K562 (cell line): Measurements from ENCODE around the gene FAM180B. TPM values are rescaled to one million over a fixed set of nuclear protein-coding genes. Genes with fewer than 3 reads are reported as not detected.
A peak's percentile ranks its signal among the peaks of the same experiment; 100 is the strongest.

Experiments used
- BCOR ChIP-seq: fragments of 450-650 bp; IDR thresholded peaks from 2 replicates; pipeline ENCODE4 v1.6.1; 2016
- BRD4 ChIP-seq: fragments of 200-600 bp; sonication (generic); IDR thresholded peaks from 2 replicates; pipeline ENCODE4 v1.6.1; 2017; ENCODE audit warnings: inconsistent platforms
- BRF1 ChIP-seq: IDR thresholded peaks from 3 replicates; pipeline ENCODE4 v1.6.1; 2011; ENCODE audit warnings: borderline replicate concordance, mild to moderate bottlenecking; ENCODE audit not compliant: insufficient read length; ENCODE audit errors: extremely low read depth
- CXXC5 ChIP-seq: fragments of 250-450 bp; sonication (Bioruptor Pico); IDR thresholded peaks from 2 replicates; pipeline ENCODE4 v1.8.0; 2022; ENCODE audit warnings: inconsistent platforms, mild to moderate bottlenecking, moderate library complexity
- FOXA3 ChIP-seq, 2 experiments: fragments of 450-650 bp in 1 of 2; sonication (generic) in 1 of 2; formaldehyde crosslinking; IDR thresholded peaks in 1 of 2; conservative IDR thresholded peaks in 1 of 2; 2 replicates each; pipeline versions ENCODE4 v1.4.0 to v1.8.0; 2020 to 2022; ENCODE audit warnings: mild to moderate bottlenecking in 2 of 2, missing genetic modification reagents in 1 of 2
- FOXJ2 ChIP-seq: fragments of 200-800 bp; sonication (Bioruptor generic); IDR thresholded peaks from 2 replicates; pipeline ENCODE4 v1.6.1; 2016; ENCODE audit warnings: missing genetic modification characterization, missing compliant biosample characterization
- FUS ChIP-seq: fragments of 200-400 bp; formaldehyde crosslinking; optimal IDR thresholded peaks from 2 replicates; pipeline ENCODE3; 2017; ENCODE audit warnings: low read depth, low read length
- GTF2B ChIP-seq: IDR thresholded peaks from 2 replicates; pipeline ENCODE4 v1.6.1; 2011; ENCODE audit not compliant: insufficient read length; ENCODE audit errors: extremely low read depth
- HNRNPK ChIP-seq: fragments of 200-400 bp; formaldehyde crosslinking; IDR thresholded peaks from one replicate; pipeline ENCODE4 v1.6.1; 2018; ENCODE audit warnings: mild to moderate bottlenecking, low read depth, low read length; ENCODE audit not compliant: poor library complexity, severe bottlenecking
- PCBP1 ChIP-seq: fragments of 200-400 bp; formaldehyde crosslinking; IDR thresholded peaks from 2 replicates; pipeline ENCODE4 v1.6.1; 2018; ENCODE audit warnings: mild to moderate bottlenecking, low read depth, low read length; ENCODE audit not compliant: poor library complexity, severe bottlenecking
- SAP30 ChIP-seq: fragments of 200-600 bp; sonication (generic); IDR thresholded peaks from 2 replicates; pipeline ENCODE4 v1.6.1; 2012; ENCODE audit warnings: borderline replicate concordance, low read depth, mild to moderate bottlenecking, moderate library complexity, low read length, control low read depth, inconsistent platforms; ENCODE audit not compliant: insufficient read depth, poor library complexity, severe bottlenecking
- SIX5 ChIP-seq, 2 experiments: IDR thresholded peaks; 2 replicates each; pipeline ENCODE4 v1.6.1; 2011; ENCODE audit warnings: low read length in 2 of 2, borderline replicate concordance in 1 of 2, low read depth in 1 of 2, mild to moderate bottlenecking in 1 of 2, moderate library complexity in 1 of 2; ENCODE audit not compliant: insufficient read depth in 1 of 2
- SUPT5H ChIP-seq: fragments of 450-650 bp; IDR thresholded peaks from 2 replicates; pipeline ENCODE4 v1.6.1; 2016
- TEAD2 ChIP-seq: fragments of 450-650 bp; IDR thresholded peaks from 2 replicates; pipeline ENCODE4 v1.6.1; 2016; ENCODE audit warnings: missing genetic modification characterization, control low read depth, missing compliant biosample characterization
- ZNF174 ChIP-seq: fragments of 250-450 bp; sonication (Bioruptor Pico); IDR thresholded peaks from 2 replicates; pipeline ENCODE4 v1.4.0; 2020; ENCODE audit warnings: mild to moderate bottlenecking
- polyA plus RNA-seq, 8 experiments: library from polyadenylated mRNA; depleted of rRNA in 4 of 8; stranded (reverse) in 5 of 8; unstranded in 3 of 8; fragments of >200 nt; fragmentation: Nextera tagmentation in 2 of 8; fragmentation: Illumina TruSeq in 1 of 8; extraction: Ambion mirVana in 2 of 8; extraction: Trizol in 1 of 8; gene quantifications; 2 replicates each; pipeline versions ENCODE4 v1.2.1 to v1.2.3, GENCODE V29; 2011 to 2014; ENCODE audit warnings: inconsistent platforms in 1 of 8, missing spikeins in 1 of 8
- total RNA-seq, 7 experiments: library from RNA; depleted of rRNA in 6 of 7; stranded (reverse); fragments of >200 nt in 6 of 7; fragmentation: Illumina TruSeq in 2 of 7; extraction: Trizol in 2 of 7; gene quantifications; 2 replicates each; pipeline versions ENCODE4 v1.2.1 to v1.2.3, GENCODE V29; 2011 to 2021; ENCODE audit warnings: low replicate concordance in 1 of 7
- TF ChIP-seq, protein P1 (sequence below): sonication (generic); formaldehyde crosslinking; IDR thresholded peaks from 2 replicates; pipeline ENCODE4 v1.8.1; 2023; ENCODE audit warnings: mild to moderate bottlenecking, missing genetic modification reagents
- TF ChIP-seq, protein P2 (sequence below), 2 experiments: fragments of 450-650 bp; IDR thresholded peaks; 2 replicates each; pipeline ENCODE4 v1.6.1; 2016
- TF ChIP-seq, protein P3 (sequence below): fragments of 450-650 bp; IDR thresholded peaks from 2 replicates; pipeline ENCODE4 v1.6.1; 2017; ENCODE audit warnings: antibody characterized with exemption
- TF ChIP-seq, protein P4 (sequence below): fragments of 450-650 bp; IDR thresholded peaks from 2 replicates; pipeline ENCODE4 v1.7.0; 2016; ENCODE audit warnings: borderline replicate concordance

The FAM180B gene
- total and polyA plus RNA-seq, 9 of the 15 experiments (the other 6 are each of a cell fraction or from before 2014, with no cell fraction given): 0.05 to 0.14 TPM; not detected in 7

- TF ChIP-seq SUPT5H (peak; percentile 82), FOXA3 (CRISPR knock-in tag; conservative IDR thresholded peaks at IDR 0.05 in 1 of 2, IDR thresholded peaks at IDR 0.05 in 1 of 2) (no peak), ZNF174 (no peak), TEAD2 (tag) (no peak), FUS (peak; percentile 70), BCOR (no peak), SAP30 (peak; percentile 73), BRD4 (no peak), FOXJ2 (tag) (no peak), CXXC5 (CRISPR knock-in tag) (peak; percentile 99), BRF1 (no peak), HNRNPK (no peak), GTF2B (no peak), SIX5 (IDR thresholded peaks at IDR 0.05; ENCODE audit: borderline replicate concordance in 1 of 2, insufficient read depth in 1 of 2, low read depth in 1 of 2, low read length in 2 of 2) (0 out of 4 replicates have a peak, but pooled peaks of 1 of the 2 experiments have one; percentile 13), PCBP1 (no peak)
- TF ChIP-seq, protein P1, sequence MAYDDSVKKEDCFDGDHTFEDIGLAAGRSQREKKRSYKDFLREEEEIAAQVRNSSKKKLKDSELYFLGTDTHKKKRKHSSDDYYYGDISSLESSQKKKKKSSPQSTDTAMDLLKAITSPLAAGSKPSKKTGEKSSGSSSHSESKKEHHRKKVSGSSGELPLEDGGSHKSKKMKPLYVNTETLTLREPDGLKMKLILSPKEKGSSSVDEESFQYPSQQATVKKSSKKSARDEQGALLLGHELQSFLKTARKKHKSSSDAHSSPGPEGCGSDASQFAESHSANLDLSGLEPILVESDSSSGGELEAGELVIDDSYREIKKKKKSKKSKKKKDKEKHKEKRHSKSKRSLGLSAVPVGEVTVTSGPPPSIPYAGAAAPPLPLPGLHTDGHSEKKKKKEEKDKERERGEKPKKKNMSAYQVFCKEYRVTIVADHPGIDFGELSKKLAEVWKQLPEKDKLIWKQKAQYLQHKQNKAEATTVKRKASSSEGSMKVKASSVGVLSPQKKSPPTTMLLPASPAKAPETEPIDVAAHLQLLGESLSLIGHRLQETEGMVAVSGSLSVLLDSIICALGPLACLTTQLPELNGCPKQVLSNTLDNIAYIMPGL (CRISPR knock-in tag): peak; percentile 47
- TF ChIP-seq, protein P2, sequence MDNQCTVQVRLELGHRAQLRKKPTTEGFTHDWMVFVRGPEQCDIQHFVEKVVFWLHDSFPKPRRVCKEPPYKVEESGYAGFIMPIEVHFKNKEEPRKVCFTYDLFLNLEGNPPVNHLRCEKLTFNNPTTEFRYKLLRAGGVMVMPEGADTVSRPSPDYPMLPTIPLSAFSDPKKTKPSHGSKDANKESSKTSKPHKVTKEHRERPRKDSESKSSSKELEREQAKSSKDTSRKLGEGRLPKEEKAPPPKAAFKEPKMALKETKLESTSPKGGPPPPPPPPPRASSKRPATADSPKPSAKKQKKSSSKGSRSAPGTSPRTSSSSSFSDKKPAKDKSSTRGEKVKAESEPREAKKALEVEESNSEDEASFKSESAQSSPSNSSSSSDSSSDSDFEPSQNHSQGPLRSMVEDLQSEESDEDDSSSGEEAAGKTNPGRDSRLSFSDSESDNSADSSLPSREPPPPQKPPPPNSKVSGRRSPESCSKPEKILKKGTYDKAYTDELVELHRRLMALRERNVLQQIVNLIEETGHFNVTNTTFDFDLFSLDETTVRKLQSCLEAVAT (IDR thresholded peaks at IDR 0.05): peak in 1 of 2 experiments; percentile 30; a peak in 2 of 4 replicates
- TF ChIP-seq, protein P3, sequence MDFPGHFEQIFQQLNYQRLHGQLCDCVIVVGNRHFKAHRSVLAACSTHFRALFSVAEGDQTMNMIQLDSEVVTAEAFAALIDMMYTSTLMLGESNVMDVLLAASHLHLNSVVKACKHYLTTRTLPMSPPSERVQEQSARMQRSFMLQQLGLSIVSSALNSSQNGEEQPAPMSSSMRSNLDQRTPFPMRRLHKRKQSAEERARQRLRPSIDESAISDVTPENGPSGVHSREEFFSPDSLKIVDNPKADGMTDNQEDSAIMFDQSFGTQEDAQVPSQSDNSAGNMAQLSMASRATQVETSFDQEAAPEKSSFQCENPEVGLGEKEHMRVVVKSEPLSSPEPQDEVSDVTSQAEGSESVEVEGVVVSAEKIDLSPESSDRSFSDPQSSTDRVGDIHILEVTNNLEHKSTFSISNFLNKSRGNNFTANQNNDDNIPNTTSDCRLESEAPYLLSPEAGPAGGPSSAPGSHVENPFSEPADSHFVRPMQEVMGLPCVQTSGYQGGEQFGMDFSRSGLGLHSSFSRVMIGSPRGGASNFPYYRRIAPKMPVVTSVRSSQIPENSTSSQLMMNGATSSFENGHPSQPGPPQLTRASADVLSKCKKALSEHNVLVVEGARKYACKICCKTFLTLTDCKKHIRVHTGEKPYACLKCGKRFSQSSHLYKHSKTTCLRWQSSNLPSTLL: no peak
- TF ChIP-seq, protein P4, sequence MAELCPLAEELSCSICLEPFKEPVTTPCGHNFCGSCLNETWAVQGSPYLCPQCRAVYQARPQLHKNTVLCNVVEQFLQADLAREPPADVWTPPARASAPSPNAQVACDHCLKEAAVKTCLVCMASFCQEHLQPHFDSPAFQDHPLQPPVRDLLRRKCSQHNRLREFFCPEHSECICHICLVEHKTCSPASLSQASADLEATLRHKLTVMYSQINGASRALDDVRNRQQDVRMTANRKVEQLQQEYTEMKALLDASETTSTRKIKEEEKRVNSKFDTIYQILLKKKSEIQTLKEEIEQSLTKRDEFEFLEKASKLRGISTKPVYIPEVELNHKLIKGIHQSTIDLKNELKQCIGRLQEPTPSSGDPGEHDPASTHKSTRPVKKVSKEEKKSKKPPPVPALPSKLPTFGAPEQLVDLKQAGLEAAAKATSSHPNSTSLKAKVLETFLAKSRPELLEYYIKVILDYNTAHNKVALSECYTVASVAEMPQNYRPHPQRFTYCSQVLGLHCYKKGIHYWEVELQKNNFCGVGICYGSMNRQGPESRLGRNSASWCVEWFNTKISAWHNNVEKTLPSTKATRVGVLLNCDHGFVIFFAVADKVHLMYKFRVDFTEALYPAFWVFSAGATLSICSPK: no peak
Observed at GRCh38 chr11:47552566-47553405, 33.7 kb upstream of the FAM180B start, which contains the start of gene CELF1 (continued).
